Fibroblast of lung (primary cell): ENCODE results near the gene AK8. TPM values are rescaled to one million over a fixed set of nuclear protein-coding genes. Genes with fewer than 3 reads are reported as not detected.

Source experiments
- DNase-seq, 2 donors: peaks; one replicate each; pipeline versions ENCODE4 v3.0.0 to v3.0.0-alpha.2; 2010; ENCODE audit warnings: low read depth in 2 of 2
- H2AFZ ChIP-seq: 2 replicates; pipeline ENCODE4 v1.5.1; 2012; ENCODE audit warnings: low read length, control low read depth, inconsistent platforms
- H3K27ac ChIP-seq: 2 replicates; pipeline ENCODE4 v1.5.1; 2011; ENCODE audit warnings: low read length, control low read depth; ENCODE audit not compliant: insufficient read depth
- H3K27me3 ChIP-seq: 2 replicates; pipeline ENCODE4 v1.5.1; 2011; ENCODE audit warnings: mild to moderate bottlenecking, low read length; ENCODE audit not compliant: control insufficient read depth, insufficient read depth
- H3K36me3 ChIP-seq: 2 replicates; pipeline ENCODE4 v1.5.1; 2011; ENCODE audit warnings: low read length; ENCODE audit not compliant: control insufficient read depth, insufficient read depth
- H3K4me1 ChIP-seq: 2 replicates; pipeline ENCODE4 v1.5.1; 2011; ENCODE audit warnings: low read length; ENCODE audit not compliant: control insufficient read depth, insufficient read depth; ENCODE audit errors: extremely low read depth
- H3K4me2 ChIP-seq: 2 replicates; pipeline ENCODE4 v1.5.1; 2011; ENCODE audit warnings: low read length, control low read depth; ENCODE audit not compliant: insufficient read depth; ENCODE audit errors: extremely low read depth
- H3K4me3 ChIP-seq, 4 experiments: fragments of 200-600 bp in 1 of 4; sonication (generic) in 1 of 4; replicated peaks in 1 of 4; 2 replicates each; pipeline ENCODE4 v1.5.1; 2011 to 2016; ENCODE audit warnings: low read length in 4 of 4, low read depth in 3 of 4, mild to moderate bottlenecking in 3 of 4, control low read depth in 2 of 4, inconsistent platforms in 1 of 4, mixed read lengths in 1 of 4; ENCODE audit not compliant: insufficient read depth in 1 of 4; ENCODE audit errors: control extremely low read depth in 1 of 4
- H3K79me2 ChIP-seq: 2 replicates; pipeline ENCODE4 v1.5.1; 2012; ENCODE audit warnings: mild to moderate bottlenecking, low read length, inconsistent platforms; ENCODE audit not compliant: control insufficient read depth, insufficient read depth
- H3K9ac ChIP-seq: 2 replicates; pipeline ENCODE4 v1.5.1; 2011; ENCODE audit warnings: mild to moderate bottlenecking, low read length, control low read depth; ENCODE audit not compliant: insufficient read depth
- H3K9me3 ChIP-seq: 2 replicates; pipeline ENCODE4 v1.5.1; 2012; ENCODE audit warnings: low read depth, low read length; ENCODE audit not compliant: control insufficient read depth, insufficient read depth
- H4K20me1 ChIP-seq: 2 replicates; pipeline ENCODE4 v1.5.1; 2011; ENCODE audit warnings: low read length; ENCODE audit not compliant: control insufficient read depth, insufficient read depth; ENCODE audit errors: extremely low read depth
- CTCF ChIP-seq, 2 donors: IDR thresholded peaks in 1 of 2; conservative IDR thresholded peaks in 1 of 2; 1 replicate in 1 of 2; 2 replicates in 1 of 2; pipeline ENCODE4 v1.5.1; 2011 to 2012; ENCODE audit warnings: low read length in 2 of 2, control low read depth in 1 of 2, inconsistent platforms in 1 of 2, low read depth in 1 of 2, mild to moderate bottlenecking in 1 of 2
- EZH2 ChIP-seq: IDR thresholded peaks from 2 replicates; pipeline ENCODE4 v1.5.1; 2012; ENCODE audit warnings: low read length, control low read depth, mild to moderate bottlenecking; ENCODE audit errors: missing control alignments
- polyA plus RNA-seq, 2 donors: library from polyadenylated mRNA; depleted of rRNA in 1 of 2; stranded (reverse) in 1 of 2; unstranded in 1 of 2; fragments of >200 nt; gene quantifications; 2 replicates each; pipeline ENCODE4 v1.2.1, GENCODE V29; 2011 to 2012; ENCODE audit warnings: missing spikeins in 1 of 2
- total RNA-seq: library from RNA; depleted of rRNA; stranded (reverse); fragments of >200 nt; gene quantifications from 2 replicates; pipeline ENCODE4 v1.2.1, GENCODE V29; 2014

AK8 gene
- total and polyA plus RNA-seq, 2 donors (not counting 1 experiment from before 2014, with no cell fraction given): 0.17 to 0.50 TPM

GRCh38 chr9:132800038-132800648 lies 77.9 kb downstream of the AK8 start:
- H3K79me2 ChIP-seq: no peaks in the 10 kb centered on the region
- no peak overlapping the region for H3K27ac ChIP-seq
- no peaks in the 10 kb centered on the region for H3K4me1 ChIP-seq
- H3K4me2 ChIP-seq: no peak overlapping the region
- H3K27me3 ChIP-seq: peaks cover 7% of the 10 kb centered on the region
- H3K4me3 ChIP-seq: no peak overlapping the region
- H3K9ac ChIP-seq: no peak overlapping the region
- H3K36me3 ChIP-seq: no peaks in the 10 kb centered on the region
- H2AFZ ChIP-seq: no peak overlapping the region
- H4K20me1 ChIP-seq: no peaks in the 10 kb centered on the region
- no peaks in the 10 kb centered on the region for H3K9me3 ChIP-seq
- DNase-seq: peak; percentile 34 to 66
- TF ChIP-seq EZH2 (no peak), CTCF (conservative IDR thresholded peaks at IDR 0.05 in 1 of 2, IDR thresholded peaks at IDR 0.05 in 1 of 2; ENCODE audit: low read depth in 1 of 2, low read length in 2 of 2) (peak; percentile 73 to 94)

- Histone ChIP-seq H3K9me3 (no peaks in the 10 kb centered on the region), H3K36me3 (no peaks in the 10 kb centered on the region), H3K4me3 (no peak overlapping the region), H2AFZ (no peak overlapping the region), H4K20me1 (no peaks in the 10 kb centered on the region), H3K27me3 (peaks cover 11% of the 10 kb centered on the region), H3K4me1 (no peaks in the 10 kb centered on the region), H3K79me2 (no peaks in the 10 kb centered on the region), H3K4me2 (no peak overlapping the region), H3K27ac (no peak overlapping the region), H3K9ac (no peak overlapping the region)
- DNase-seq: no peak
- no peak for TF ChIP-seq EZH2
- TF ChIP-seq CTCF (conservative IDR thresholded peaks at IDR 0.05 in 1 of 2, IDR thresholded peaks at IDR 0.05 in 1 of 2; ENCODE audit: low read depth in 1 of 2, low read length in 2 of 2): no peak
Measured at GRCh38 chr9:132798817-132799790, 79.0 kb downstream of the AK8 start.

GRCh38 chr9:132797861-132798659 lies 80.0 kb downstream of the AK8 start:
- Histone ChIP-seq H3K4me2 (no peak overlapping the region), H2AFZ (no peak overlapping the region), H3K79me2 (no peaks in the 10 kb centered on the region)

More at GRCh38 chr9:132797861-132798659, 80.0 kb downstream of the AK8 start:
- H3K9ac ChIP-seq: no peak overlapping the region
- no peak overlapping the region for H3K27ac ChIP-seq
- no peaks in the 10 kb centered on the region for H3K9me3 ChIP-seq
- H3K27me3 ChIP-seq: peaks cover 11% of the 10 kb centered on the region
- DNase-seq: no peak
- TF ChIP-seq CTCF (conservative IDR thresholded peaks at IDR 0.05 in 1 of 2, IDR thresholded peaks at IDR 0.05 in 1 of 2; ENCODE audit: low read depth in 1 of 2, low read length in 2 of 2) (no peak), EZH2 (no peak)
- no peaks in the 10 kb centered on the region for H3K4me1 ChIP-seq
- no peaks in the 10 kb centered on the region for H3K36me3 ChIP-seq
- no peaks in the 10 kb centered on the region for H4K20me1 ChIP-seq
- H3K4me3 ChIP-seq: no peak overlapping the region
